Endothelial cell of hepatic sinusoid (primary cell): Measurements from ENCODE around the gene MARVELD3.
"Not testable (repeated sequence)": the region's sequence is repeated elsewhere in the genome, so short reads cannot be mapped to it uniquely, and the experiment has no call there.

Experiments
- in situ Hi-C: cut with HindIII; loops from 2 replicates; pipeline ENCODE4 v1.10.0; 2017; ENCODE audit warnings: low sequenced_read_pairs

The MARVELD3 gene

DNA sequence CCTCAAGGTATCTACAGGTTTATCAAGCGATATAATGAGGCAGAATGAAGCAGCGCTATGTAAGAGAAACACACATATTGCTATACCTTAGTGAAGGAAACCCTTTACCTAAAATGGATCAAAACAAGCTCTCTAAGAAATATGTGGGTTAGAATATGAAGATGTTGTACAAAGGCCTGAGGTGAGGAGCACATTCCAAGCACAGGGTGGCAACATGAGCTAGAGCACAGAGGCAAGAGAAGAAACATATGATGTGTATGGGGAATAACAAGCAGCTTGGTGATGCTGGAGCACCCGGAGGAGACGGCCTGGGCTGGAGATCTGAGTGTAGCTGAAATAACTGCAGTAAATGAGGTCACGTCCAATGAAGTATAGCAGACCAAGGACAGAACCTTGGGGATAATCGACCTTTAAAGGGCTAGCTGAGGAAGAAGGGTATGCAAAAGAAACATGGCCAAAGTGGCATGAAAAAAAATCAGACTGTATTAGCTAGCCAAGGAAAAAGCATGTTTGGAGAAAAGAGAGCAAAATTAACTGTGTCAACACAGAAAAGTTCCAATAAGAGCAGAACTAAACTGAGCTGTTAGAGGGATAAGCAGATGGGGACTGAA, 44.0 kb downstream of the MARVELD3 start:
- in situ Hi-C loops = no loop called here

- in situ Hi-C loops = no loop called here
Observed at GRCh38 chr16:71670537-71670936, 44.6 kb downstream of the MARVELD3 start.

- in situ Hi-C loops = no loop called here
Observed at GRCh38 chr16:71671165-71671564, 45.2 kb downstream of the MARVELD3 start.

GRCh38 chr16:71672125-71672524, 46.1 kb downstream of the MARVELD3 start:
- in situ Hi-C loops = no loop called here

DNA sequence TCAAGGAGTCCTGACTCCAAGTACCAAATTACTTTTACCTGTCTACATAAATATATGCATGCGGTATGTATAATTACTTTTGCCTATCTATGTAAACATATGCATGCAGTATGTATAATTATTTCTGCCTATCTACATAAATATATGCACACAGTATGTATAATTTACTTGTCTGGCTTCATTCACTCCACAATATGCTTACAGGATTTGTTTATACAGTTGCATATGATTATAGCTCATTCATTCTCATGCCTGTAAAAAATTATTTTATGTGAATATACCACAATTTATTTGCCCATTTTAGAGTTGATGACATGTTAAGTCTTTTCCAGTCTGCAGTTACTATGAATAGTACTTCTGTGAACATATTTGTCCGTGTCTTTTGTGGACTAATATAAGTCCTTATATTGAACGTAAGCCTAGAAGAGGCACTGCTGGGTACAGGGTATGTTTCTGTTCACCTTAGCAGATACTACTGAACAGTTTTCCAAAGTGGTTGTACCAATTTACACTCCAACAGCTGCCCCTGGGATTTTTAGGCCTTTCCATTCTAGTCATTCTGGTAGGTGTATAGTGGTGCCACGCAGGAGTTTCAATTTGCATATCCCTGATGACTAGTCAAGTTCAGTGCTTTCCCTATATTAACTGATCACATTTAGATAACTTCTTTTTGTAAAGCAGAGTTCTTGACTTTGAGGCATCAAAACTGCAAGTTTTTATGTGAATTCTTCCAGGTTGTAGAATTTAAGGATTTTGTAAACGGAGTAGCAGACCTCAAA, 47.0 kb downstream of the MARVELD3 start:
- in situ Hi-C loops = no loop called here

GRCh38 chr16:71673582-71673973, 47.6 kb downstream of the MARVELD3 start:
- in situ Hi-C loops = no loop called here

DNA sequence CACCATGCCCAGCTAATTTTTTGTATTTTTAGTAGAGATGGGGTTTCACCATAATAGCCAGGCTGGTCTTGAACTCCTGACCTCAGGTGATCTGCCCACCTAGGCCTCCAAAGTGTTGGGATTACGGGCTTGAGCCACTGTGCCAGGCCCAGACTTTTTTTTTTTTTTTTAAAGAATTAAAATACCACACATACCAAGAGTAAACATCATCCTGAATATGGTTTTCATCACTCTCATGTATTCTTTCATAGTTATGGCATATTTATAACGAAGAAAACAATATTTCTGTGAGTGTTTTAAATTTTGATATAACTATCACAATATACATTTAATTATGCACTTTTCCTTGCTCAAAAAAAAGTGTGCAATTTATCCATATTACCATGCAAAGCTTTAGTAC, 48.2 kb downstream of the MARVELD3 start:
- in situ Hi-C loops = no loop called here

DNA sequence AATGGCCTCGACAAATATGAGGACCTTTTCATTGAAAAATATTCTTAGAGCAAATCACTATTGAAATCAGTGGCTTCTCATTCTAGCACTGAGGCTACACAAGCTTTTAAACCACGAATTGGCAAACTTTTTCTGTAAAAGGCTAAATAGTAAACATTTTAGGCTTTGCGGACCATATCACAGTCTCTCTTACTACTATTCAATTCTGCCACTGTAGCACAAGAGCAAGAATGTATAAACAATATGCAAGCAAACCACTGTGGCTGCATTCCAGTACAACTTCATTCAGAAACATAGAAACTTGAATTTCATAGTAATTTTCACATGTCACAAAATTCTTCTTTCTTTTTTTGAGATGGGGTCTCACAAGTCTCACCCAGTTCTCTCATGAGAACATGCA, 49.4 kb downstream of the MARVELD3 start:
- in situ Hi-C loops = no loop called here

- in situ Hi-C loops = no loop called here
Observed at GRCh38 chr16:71676236-71676635, 50.3 kb downstream of the MARVELD3 start.

- in situ Hi-C loops = no loop called here
Observed at GRCh38 chr16:71681360-71681759, 55.4 kb downstream of the MARVELD3 start.

- in situ Hi-C loops = not testable (repeated sequence)
Observed at GRCh38 chr16:71684280-71684679, 58.3 kb downstream of the MARVELD3 start.
